HG03442 (cell line): ENCODE results near the gene TMEM252.

Source experiments
- ATAC-seq: cut with Tn5 transposase; IDR thresholded peaks from one replicate; pipeline ENCODE4 v1.9.1; 2021; ENCODE audit warnings: mild to moderate bottlenecking, moderate library complexity; ENCODE audit not compliant: unreplicated experiment

The TMEM252 gene

DNA sequence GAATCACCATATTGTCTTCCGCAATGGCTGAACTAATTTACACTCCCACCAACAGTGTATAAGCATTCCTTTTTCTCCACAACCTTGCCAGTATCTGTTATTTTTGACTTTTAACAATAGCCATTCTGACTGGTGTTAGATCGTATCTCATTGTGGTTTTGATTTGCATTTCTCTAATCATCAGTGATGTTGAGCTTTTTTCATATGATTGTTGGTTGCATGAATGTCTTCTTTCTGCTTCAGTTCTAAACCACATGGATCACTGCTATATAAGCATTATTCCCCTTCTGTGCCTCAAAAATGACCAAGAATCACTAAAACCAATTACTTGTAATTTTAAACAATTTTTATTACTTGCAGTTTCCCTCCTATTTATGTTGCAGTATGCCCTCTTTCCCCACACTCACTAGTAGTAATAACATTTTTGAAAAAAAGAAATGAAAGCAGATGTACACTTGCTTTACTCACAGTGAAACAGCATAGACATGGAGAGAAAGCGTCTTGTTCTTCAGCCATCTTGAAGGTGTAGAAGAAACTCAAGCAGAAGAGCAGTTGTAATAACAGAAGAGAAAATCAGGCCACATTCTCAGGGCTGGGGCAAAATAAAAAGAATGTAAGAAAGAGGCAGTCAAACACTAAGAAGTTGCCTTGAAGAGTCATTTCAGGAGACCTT, 4.5 kb upstream of the TMEM252 start:
- peak; percentile 45 for ATAC-seq

DNA sequence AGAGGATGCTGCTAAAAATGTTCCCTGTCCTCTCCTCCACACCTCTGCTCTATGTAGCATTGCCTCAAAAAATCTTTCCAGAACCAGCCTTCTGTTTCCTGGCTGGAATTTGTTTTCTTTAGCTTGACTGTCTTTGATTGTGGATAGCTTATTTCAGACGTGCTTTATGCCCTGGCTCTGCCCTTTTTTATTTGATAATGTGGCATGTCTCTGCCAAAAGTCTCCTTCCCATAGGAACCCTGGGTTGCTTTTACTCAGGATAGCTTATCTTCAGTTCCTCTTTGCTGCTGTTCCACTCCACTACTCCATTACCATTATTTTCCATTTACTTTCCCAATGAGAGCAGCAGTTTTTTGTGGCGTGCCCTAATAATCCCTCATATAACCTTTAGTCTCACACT, 885 bp upstream of the TMEM252 start:
- ATAC-seq, result no peak

DNA sequence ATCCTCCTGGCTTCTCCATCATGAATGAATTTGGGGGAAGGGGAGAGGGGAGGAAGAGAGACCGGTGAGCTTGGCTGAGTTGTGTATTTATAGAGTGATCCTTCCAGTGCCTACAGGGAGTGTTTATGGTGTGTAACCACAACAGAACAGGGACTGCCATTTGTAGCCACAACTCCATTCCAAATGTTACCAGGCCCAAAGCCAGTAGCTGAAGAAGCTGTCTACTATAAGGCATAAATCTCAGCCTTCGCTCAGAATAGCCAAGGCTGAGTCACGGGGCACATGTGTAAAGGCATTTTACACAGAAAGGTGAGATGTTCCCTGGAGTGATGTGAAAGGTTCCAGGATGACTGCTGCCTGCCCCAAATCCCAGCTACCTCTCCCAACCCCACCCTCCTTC, 2.5 kb downstream of the TMEM252 start:
- no peak for ATAC-seq

DNA sequence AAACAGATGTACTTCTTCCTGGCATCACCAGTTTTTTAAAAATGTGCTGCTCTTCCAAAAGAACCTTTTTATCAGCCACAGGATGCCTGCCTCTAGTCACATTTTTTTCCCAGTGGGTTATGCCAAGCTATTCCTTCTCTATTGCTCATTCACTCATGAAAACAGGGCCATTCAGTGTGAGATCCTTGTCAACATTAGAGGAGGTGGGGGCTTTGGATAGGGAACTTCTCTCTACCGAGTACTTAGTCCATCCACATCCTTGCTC, 3.1 kb downstream of the TMEM252 start:
- no peak for ATAC-seq

DNA sequence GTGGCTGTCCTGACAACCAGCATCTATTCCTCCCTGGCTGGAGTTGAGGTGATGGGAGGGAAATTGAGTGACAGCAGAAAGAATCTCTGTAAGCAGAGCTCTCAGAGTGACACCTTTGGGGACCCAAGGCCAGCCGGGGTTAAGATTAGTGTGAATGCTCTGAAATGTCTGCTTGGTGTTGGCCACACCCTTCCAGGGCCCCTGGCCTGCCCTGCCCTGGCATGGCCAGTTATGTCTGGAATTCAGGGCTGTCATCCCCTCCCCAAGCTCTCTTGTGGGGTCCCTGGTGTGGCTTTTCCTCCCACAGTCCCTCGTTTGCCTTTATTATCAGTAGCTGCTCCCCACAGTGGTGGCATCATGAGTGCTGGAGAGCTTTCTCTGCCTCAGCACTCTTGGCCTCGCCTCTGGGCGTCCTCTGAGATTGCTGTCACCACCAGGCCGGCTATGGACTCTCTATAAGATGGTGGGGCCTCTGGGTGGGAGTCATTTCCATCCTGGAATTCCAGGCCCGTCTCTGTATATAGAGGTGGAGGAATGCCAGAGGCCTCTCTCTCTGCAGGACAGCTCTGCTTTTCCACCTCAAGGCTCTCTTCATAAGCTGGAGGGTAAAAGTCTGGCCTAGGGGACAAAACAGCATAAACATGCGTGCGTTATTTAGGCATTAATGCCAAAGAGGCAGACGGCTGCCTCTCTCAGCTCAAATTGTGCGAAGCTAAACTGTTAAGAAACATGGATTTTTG, 3.6 kb downstream of the TMEM252 start:
- no peak for ATAC-seq

DNA sequence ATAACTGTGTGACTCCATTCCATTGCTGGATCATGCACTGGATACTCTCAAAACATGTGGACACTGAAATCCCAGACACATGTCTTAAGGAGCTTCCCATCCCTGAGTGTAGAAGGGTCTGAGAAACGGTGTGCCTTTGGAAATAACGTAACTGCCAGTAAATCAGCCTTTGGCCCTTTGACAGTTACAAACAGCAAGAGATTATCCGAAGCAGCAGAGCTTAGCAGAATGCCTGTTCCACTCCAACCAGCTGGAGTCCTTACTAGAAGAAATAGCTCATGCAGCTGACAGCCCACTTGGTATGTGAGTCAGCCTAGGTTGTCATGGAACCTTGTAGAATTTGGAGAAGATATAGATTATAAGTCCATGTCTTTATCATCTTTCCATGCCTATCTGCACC, 7.0 kb downstream of the TMEM252 start:
- no peak for ATAC-seq

DNA sequence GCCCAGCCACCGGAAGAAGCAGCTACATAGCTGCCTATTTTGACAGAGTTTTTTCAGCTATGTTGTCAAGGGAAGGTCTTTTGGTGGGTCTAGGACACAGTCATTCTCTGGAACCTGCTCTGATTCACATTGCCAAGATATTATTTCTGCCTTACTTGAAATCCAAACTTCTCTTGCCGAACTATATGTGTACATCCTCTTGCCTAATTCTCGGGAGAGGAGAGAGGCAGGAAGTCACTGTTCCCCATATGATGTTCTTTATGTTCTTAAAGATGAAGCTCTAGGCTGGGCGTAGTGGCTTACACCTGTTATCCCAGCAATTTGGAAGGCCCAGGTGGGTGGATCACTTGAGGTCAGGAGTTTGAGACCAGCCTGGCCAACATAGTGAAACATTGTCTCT, 8.6 kb downstream of the TMEM252 start:
- ATAC-seq, result no peak

DNA sequence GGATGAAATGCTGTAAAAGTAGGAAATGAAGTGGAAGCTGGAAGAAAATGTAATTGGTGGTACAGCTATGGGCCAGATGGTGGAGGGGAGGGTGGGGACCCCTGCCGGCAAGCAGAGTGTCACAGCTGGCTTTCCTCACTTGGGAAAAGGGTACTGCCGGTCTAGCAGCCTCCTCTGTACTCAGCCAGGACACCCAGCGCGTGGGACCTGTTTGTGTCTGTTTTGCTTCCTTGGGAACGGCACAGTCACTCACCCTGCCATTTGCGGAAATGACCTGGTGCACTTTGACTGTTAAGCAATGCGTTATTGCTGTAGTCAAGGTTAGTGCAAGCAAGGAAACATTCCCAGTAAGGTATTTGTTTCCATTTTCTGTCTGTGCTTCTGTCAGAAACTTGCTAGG, 10.1 kb downstream of the TMEM252 start:
- no peak for ATAC-seq

DNA sequence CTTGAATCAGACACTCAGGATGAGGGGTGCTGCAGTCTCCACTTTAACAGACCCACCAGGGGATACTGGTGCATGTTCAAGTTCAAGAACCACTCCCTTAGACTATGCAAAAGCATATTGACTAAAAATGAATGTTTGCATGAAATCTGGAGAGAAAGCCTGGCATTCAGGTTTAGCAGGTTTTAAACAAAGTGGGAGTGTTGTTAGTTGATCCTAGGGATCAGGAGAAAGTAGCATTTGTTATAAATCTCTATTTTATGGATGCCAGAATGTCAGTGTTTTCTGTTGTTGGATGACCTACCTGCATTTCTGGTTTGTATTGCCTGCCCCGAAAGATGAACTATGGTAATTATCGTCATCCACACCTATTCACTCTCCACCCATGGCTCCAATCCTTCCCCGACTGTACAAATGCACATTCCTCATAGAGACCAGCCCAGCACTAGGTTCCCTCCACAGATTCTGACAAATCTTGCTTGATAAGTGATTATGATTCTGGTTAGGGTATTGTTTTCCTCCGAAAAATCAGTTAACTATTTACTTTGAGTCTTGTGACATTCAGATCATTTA, 17.2 kb downstream of the TMEM252 start:
- no peak for ATAC-seq

DNA sequence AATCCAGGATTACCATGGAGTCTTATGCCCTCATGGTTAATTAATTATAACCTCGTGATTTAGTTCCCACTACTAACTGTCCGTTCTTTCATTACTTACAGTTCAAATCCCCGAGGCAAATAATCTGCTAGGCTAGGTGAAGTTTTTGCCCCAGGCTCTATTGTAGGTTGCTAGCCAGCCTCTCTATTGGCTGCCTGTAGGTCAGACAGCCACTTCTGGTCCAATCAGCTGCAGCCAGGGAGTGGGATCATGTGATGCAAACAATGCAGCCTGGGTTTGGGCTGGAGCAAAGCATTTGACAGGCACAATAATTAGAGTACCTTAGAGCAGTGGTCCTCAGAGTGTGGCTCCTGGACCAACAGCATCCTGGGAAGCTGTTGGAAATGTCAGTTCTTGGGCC, 17.7 kb downstream of the TMEM252 start:
- no peak for ATAC-seq

DNA sequence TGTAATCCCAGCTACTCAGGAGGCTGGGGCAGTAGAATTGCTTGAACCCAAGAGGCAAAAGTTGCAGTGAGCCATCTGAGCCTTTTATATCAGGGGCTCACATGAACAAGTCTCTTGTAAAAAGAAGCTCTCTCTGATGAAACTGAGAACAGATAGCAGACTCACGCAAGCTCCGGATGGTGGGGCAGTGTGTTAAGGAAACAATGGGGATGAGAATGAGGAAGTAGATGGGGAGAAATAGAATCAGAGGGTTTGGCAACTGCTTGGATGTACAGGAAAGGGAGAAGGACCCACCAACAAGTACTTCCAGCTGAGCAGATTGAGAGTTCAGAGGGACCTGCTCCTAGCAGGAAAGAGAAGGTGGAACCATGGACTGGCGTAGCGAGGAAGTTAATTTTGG, 18.6 kb downstream of the TMEM252 start:
- ATAC-seq, result no peak

DNA sequence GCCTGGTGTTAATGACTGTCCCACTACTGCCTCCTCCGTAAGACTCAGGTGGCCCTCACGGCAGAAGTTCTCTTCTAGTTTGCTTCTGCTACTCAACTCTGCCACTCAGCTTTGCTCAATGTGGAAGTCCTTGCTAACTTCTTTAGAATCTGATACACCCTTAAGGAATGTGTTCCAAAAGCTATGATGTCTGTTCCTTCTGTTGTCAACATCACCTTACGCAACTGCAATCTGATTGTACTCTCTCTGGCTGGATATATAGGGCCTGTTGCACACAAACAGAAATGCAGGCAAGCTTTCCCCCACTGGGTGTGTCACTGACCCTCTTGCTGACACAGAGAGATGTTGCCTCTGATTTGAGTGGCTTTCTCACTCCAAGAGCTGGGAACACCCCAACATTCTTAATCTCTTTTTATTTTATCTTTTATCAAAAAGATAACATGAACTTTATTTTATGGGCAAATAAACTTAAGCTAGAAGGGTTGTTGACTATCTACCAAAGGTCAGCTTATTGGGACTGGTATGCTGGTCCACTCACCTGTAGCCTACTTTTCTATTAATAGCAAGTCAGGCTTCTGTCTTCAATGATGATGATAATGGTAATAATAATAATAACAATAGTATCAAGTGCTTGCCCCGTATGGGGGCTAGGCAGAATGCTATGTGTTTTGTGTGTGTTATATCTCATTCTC, 25.2 kb downstream of the TMEM252 start:
- no peak for ATAC-seq

DNA sequence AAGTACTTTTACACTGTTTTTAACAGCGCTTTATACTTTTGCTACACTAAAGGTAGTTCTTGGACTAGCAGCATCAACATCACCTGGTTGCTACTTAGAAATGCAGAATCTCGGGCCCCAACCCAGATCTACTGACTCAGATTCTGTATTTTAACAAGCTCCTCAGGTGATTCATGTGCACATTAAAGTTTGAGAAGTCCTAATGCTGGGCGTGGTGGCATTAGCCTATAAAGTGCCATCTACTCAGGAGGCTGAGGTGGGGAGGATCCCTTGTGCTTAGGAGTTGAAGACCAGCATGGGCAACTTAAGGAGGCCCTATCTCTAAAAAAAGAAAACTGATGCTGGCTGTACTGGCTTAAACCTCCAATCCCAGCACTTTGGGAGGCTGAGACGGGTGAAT, 26.7 kb downstream of the TMEM252 start:
- no peak for ATAC-seq

DNA sequence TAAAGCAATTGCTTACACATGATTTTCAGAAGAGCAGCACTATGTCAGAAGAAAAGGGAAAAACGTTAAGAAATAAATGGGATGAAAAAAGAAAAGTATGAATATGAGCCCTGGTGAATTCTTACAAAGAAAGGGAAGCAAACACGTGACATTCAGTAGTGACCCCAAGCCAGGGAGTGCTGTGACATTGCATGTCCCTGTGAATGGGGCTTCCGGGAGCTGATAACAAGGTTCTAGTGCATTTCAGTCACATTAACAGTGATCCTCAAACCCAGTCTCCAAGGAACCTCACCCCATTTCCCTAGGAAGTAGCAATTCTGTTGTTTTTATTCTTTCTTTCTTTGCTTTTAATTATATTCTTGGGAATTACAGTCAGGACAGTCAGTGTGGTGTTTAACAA, 27.3 kb downstream of the TMEM252 start:
- ATAC-seq, result no peak

DNA sequence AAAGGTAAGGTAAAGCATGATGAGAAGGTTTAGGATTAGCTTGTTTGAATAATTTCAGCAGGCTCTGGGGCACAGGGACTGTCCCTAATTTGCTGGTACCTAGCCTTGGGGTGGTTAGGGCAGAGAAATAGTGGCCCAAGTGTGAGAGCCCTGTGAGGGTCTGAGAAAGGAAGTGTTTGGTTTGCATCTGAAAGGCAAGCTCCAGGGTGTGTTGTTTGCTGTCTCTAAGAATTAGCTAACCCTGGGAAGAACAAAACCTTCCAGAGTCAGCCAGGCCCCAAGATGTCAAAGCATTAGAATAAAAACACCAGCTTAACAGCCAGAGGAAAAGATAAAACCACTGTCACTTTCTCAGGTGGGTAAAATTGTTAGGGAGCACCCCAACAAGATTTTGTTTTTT, 31.0 kb downstream of the TMEM252 start:
- no peak for ATAC-seq

DNA sequence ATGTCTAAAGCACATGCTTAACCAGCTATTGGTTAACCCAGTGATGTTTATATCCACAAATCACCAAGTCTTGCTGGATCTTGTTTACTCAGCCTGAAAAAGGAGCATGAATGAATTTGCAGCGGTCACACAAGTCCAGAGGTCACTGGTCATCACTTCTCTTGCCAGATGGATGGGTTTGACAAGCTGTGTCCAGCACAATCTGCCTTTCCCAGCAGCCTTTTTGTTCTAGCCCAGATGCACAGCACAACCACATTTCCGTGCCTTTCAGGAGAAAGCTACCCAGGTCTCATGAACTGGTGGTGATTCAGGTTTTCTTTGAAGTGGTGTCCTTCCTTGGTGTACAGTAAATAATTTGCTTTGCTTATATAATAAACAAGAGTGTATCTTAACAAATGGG, 32.1 kb downstream of the TMEM252 start:
- ATAC-seq, result no peak

DNA sequence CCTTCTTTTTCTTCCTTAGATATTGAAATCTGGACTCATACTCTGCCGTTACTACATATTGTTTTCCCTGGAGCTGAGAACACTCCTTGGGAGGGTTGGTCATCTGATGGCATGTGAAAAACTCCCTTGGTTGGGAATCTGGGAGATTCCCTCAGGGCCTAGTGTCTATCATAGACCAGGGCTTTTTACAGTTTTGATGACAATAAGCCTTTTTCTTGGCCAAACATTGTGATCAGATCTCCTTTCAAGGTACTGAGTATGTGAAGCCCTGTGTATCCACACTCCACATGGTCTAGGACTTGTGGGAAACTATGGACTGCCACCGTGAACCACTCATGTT, 32.9 kb downstream of the TMEM252 start:
- ATAC-seq, result no peak

DNA sequence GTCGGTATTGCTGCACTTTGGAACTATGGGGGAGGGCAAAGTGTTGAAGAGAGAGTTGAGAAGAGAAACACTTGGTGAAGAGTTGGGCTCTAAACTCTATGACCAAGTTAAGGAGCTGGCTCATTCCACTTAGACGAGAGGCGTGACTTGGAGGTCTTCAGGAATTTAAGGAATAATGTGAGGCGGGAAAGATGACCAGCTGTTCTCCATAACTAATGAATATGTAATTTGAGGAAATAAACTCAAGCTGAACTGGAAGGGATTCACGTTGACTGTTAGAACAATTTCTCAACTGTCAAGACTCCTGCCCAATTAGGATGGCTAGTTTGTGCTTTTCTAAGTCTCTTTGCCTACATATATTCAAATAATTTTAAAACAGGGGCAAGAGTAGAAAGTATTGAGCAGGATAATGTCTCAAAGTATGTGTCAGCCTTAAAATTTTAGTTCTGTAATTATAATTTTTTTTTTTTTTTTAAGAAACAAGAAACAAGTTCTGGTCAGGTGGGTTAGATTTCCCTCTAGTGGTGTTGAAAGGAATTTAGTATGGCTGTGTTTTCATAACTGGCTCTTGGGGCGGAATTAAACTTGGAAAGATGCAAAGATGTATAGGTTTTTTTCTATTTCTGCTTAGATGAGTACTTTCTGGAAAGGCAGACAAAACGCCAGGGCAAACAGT, 33.4 kb downstream of the TMEM252 start:
- no peak for ATAC-seq

DNA sequence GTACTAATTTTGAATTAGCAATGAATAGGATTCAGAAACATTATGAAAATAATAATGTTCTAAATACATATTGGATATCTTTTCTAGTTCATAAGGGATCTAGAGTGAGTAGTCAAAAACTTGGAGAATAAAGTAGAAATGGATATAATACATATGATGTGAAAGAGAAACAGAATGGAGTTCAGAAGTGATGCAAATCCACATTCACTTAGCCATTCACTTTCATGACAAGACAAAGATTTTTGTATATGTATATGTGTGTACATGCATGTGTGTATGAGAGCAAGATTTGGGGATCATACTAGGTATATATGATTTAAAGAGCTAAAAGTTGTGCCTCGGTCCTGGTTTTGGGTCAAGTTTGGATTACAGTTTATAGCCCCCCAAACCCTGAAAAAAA, 34.1 kb downstream of the TMEM252 start:
- no peak for ATAC-seq

DNA sequence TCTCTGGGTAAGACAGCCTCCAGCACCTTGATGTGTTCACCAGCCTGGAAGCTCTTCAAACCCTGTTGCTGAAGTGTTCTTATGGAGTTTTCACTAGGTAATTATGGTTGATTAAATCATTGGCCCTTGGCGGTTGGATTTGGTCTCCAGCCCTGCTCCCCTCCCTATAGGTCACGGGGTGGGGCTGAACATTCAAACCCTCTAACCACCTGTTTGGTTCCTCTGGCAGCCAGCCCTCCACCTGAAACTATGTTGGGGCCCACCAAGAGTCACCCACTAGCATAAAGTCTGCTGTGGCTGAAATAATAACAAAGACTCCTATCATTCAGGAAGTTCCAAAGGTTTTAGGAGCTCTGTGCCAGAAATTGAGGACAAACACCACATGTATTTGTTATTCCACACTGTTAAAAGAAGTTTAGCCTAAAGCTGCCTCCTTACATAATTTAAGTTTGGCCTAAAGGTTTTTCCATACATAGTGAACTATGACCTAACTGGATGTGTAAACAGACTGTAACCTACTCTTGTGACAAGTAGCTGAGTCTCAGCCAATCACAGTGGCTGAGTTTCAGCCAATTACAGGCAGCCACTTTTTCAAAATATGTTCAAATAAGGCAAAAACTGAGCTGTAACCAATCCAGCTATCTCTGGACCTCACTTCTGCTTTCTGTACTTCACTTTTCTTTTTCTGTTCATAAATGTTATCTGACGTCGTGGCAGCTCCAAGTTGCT, 34.8 kb downstream of the TMEM252 start:
- ATAC-seq, result peak; percentile 49

DNA sequence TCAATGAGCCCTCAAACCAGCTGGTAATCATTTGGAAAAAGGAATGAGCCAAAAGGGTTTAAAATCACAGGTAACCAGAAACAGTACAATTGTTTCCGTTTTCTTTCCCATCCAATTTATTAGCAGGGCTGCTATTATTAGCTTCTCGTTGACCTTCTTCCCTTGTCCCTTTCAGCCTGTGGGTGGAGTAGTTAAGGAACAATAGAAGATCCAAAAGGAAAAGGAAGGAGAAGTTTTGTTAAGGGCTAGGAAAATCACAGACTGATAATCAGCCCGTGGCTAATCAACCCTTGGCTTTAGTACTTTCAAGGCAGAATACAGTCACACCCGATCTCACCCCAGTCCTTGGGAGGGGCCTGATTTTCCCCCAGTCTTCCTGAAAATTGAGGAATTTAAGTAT, 38.4 kb downstream of the TMEM252 start:
- no peak for ATAC-seq
